ENCODE data around the gene MYO6.
A peak's percentile ranks its signal among the peaks of the same experiment; 100 is the strongest.
"Not testable (repeated sequence)": the region's sequence is repeated elsewhere in the genome, so short reads cannot be mapped to it uniquely, and the experiment has no call there.

Gene MYO6

GRCh38 chr6:75723382-75723781 is 25.7 kb upstream of the MYO6 start:
- TF ChIP-seq SNAI2 (CRISPR knock-in tag; IDR thresholded peaks at IDR 0.05) (no peak), OSR1 (CRISPR knock-in tag; IDR thresholded peaks at IDR 0.05) (no peak), ZNF8 (CRISPR knock-in tag; IDR thresholded peaks at IDR 0.05) (no peak), RARB (CRISPR knock-in tag; IDR thresholded peaks at IDR 0.05) (no peak), BACH2 (CRISPR knock-in tag; IDR thresholded peaks at IDR 0.05; ENCODE audit: borderline replicate concordance) (no peak), ARNTL (CRISPR knock-in tag; IDR thresholded peaks at IDR 0.05; ENCODE audit: borderline replicate concordance, low read depth) (no peak), POU6F1 (CRISPR knock-in tag; IDR thresholded peaks at IDR 0.05; ENCODE audit: borderline replicate concordance, low read depth) (no peak)
- ATAC-seq, result no peak

GRCh38 chr6:75727206-75727605 is 21.8 kb upstream of the MYO6 start:
- no peak for TF ChIP-seq ESRRG (CRISPR knock-in tag; IDR thresholded peaks at IDR 0.05)
- TF ChIP-seq PATZ1 (CRISPR knock-in tag; IDR thresholded peaks at IDR 0.05; ENCODE audit: borderline replicate concordance), result no peak
- no peak for TF ChIP-seq ISL1 (CRISPR knock-in tag; IDR thresholded peaks at IDR 0.05)
- no peak for TF ChIP-seq SNAI2 (CRISPR knock-in tag; IDR thresholded peaks at IDR 0.05)
- no peak for TF ChIP-seq RARB (CRISPR knock-in tag; IDR thresholded peaks at IDR 0.05)
- TF ChIP-seq POU6F1 (CRISPR knock-in tag; IDR thresholded peaks at IDR 0.05; ENCODE audit: borderline replicate concordance, low read depth), result no peak
- no peak for TF ChIP-seq CSRNP3 (CRISPR knock-in tag; IDR thresholded peaks at IDR 0.05)
- TF ChIP-seq TCF4 (CRISPR knock-in tag; IDR thresholded peaks at IDR 0.05; ENCODE audit: borderline replicate concordance), result no peak
- TF ChIP-seq ZC3H10 (CRISPR knock-in tag; IDR thresholded peaks at IDR 0.05), result no peak
- TF ChIP-seq TSHZ2 (CRISPR knock-in tag; IDR thresholded peaks at IDR 0.05), result no peak
- no peak for TF ChIP-seq ZNF565 (CRISPR knock-in tag; conservative IDR thresholded peaks at IDR 0.05; ENCODE audit: low read depth)
- TF ChIP-seq ZNF70 (CRISPR knock-in tag; IDR thresholded peaks at IDR 0.05), result no peak
- no peak for TF ChIP-seq PPARA (CRISPR knock-in tag; IDR thresholded peaks at IDR 0.05; ENCODE audit: borderline replicate concordance)
- TF ChIP-seq ARNTL (CRISPR knock-in tag; IDR thresholded peaks at IDR 0.05; ENCODE audit: borderline replicate concordance, low read depth), result no peak
- ATAC-seq, result no peak

GRCh38 chr6:75731029-75731428 is 18.0 kb upstream of the MYO6 start:
- ATAC-seq, result not testable (repeated sequence)

- peak; percentile 88 for ATAC-seq
- peak; percentile 45 for TF ChIP-seq ZC3H10 (CRISPR knock-in tag; IDR thresholded peaks at IDR 0.05)
- peak; percentile 54; the same call in 1 of the 2 replicates for TF ChIP-seq ISL1 (CRISPR knock-in tag; IDR thresholded peaks at IDR 0.05)
- TF ChIP-seq ZNF70 (CRISPR knock-in tag; IDR thresholded peaks at IDR 0.05), result no peak
- TF ChIP-seq OSR1 (CRISPR knock-in tag; IDR thresholded peaks at IDR 0.05), result no peak
- no peak for TF ChIP-seq CREB5 (CRISPR knock-in tag; IDR thresholded peaks at IDR 0.05; ENCODE audit: low read depth)
- no peak for TF ChIP-seq TOX (CRISPR knock-in tag; IDR thresholded peaks at IDR 0.05; ENCODE audit: borderline replicate concordance)
- no peak for TF ChIP-seq BACH2 (CRISPR knock-in tag; IDR thresholded peaks at IDR 0.05; ENCODE audit: borderline replicate concordance)
These were observed 13.4 kb upstream of the MYO6 start for GRCh38 chr6:75735491-75736186.
